ENCODE measurements around the gene CCDC171. TPM values are rescaled to one million over a fixed set of nuclear protein-coding genes. Genes with fewer than 3 reads are reported as not detected.
A peak's percentile ranks its signal among the peaks of the same experiment; 100 is the strongest.
"Not testable (repeated sequence)": the region's sequence is repeated elsewhere in the genome, so short reads cannot be mapped to it uniquely, and the experiment has no call there.

CCDC171 gene
- total RNA-seq, 1 experiment from 2014 or later, result 1.6 TPM

DNA sequence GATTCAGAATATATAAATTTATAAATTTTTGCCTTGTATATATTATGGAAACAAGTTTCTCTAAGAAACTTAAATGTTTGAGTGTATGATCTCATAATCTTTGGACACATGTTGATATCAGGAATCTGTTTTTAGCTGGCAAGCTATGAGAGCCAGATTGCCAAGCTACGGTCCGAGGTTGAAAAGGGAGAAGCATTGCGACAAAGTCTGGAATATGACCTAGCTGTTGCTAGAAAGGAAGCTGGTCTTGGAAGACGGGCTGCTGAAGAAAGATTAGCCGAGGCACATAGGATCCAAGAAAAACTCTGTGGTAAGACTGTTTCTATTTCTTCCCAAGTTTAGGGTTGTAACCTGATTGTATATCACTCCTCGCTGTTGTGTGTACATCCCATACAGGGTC lies 25.9 kb downstream of the CCDC171 start:
- Histone ChIP-seq H3K4me3 (ENCODE audit: low read depth, low read length) (no peak overlapping the region), H3K36me3 (ENCODE audit: control insufficient read depth, insufficient read depth, low read length) (no peaks in the 10 kb centered on the region), H3K4me1 (no peaks in the 10 kb centered on the region), H3K27me3 (replicated peaks; ENCODE audit: control insufficient read depth, insufficient read depth, low read length) (no peaks in the 10 kb centered on the region), H3K9me3 (no peaks in the 10 kb centered on the region)
- H3K27ac Mint-ChIP-seq (ENCODE audit: unreplicated experiment), result no peak overlapping the region
- TF ChIP-seq, protein P1, sequence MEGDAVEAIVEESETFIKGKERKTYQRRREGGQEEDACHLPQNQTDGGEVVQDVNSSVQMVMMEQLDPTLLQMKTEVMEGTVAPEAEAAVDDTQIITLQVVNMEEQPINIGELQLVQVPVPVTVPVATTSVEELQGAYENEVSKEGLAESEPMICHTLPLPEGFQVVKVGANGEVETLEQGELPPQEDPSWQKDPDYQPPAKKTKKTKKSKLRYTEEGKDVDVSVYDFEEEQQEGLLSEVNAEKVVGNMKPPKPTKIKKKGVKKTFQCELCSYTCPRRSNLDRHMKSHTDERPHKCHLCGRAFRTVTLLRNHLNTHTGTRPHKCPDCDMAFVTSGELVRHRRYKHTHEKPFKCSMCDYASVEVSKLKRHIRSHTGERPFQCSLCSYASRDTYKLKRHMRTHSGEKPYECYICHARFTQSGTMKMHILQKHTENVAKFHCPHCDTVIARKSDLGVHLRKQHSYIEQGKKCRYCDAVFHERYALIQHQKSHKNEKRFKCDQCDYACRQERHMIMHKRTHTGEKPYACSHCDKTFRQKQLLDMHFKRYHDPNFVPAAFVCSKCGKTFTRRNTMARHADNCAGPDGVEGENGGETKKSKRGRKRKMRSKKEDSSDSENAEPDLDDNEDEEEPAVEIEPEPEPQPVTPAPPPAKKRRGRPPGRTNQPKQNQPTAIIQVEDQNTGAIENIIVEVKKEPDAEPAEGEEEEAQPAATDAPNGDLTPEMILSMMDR (IDR thresholded peaks at IDR 0.05; ENCODE audit: insufficient read depth in 1 of 2, low read depth in 1 of 2, low read length in 1 of 2, severe bottlenecking in 1 of 2, unreplicated experiment in 1 of 2), result no peak
- no peaks in the 10 kb centered on the region for H3K9me3 Mint-ChIP-seq (ENCODE audit: unreplicated experiment)
- DNase-seq, result no peak
- peaks cover 5% of the 10 kb centered on the region for H3K36me3 Mint-ChIP-seq (ENCODE audit: insufficient read depth, unreplicated experiment)
- no TSS peak for BruUV-seq (replicated peaks)
- POLR2A ChIA-PET, result no interaction called here
- intact Hi-C loops (cut with micrococcal nuclease; ENCODE audit: unreplicated experiment), result no loop called here
- H3K4me1 Mint-ChIP-seq (ENCODE audit: low read depth, unreplicated experiment), result no peaks in the 10 kb centered on the region
- CTCF ChIA-PET, result no interaction called here
- H3K27me3 Mint-ChIP-seq (ENCODE audit: insufficient read depth, unreplicated experiment), result no peaks in the 10 kb centered on the region
- no peak overlapping the region for H3K4me3 Mint-ChIP-seq (ENCODE audit: unreplicated experiment)

DNA sequence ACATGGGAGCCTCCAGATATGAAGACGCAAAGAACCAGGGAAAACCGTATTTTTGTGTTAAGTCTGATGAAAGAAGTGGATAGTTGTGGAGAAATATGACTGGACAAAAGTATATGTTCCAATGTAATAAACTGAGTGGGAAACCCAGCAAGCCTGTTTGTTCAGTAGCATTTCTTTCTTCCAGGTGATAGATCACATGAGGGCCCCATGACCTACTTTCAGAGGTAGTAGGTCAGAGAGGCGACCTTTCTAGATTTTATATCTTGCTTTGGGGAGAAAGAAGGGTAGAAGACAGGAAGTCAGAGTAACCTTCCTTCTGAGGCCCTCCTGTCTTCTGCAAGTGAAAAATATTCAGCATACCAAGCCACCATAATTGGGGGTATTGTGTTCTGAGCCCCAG lies 31.5 kb downstream of the CCDC171 start:
- H3K9me3 Mint-ChIP-seq (ENCODE audit: unreplicated experiment), result no peaks in the 10 kb centered on the region
- H3K4me1 Mint-ChIP-seq (ENCODE audit: low read depth, unreplicated experiment), result no peaks in the 10 kb centered on the region
- no peak overlapping the region for H3K27ac Mint-ChIP-seq (ENCODE audit: unreplicated experiment)
- no peak overlapping the region for H3K4me3 Mint-ChIP-seq (ENCODE audit: unreplicated experiment)
- ChIA-PET CTCF (no interaction called here), POLR2A (no interaction called here)
- H3K36me3 ChIP-seq (ENCODE audit: control insufficient read depth, insufficient read depth, low read length), result no peaks in the 10 kb centered on the region
- no peaks in the 10 kb centered on the region for H3K4me1 ChIP-seq
- TF ChIP-seq, protein P1 (IDR thresholded peaks at IDR 0.05; ENCODE audit: insufficient read depth in 1 of 2, low read depth in 1 of 2, low read length in 1 of 2, severe bottlenecking in 1 of 2, unreplicated experiment in 1 of 2), result no peak
- peak in 1 of 2 experiments; percentile 2 for DNase-seq
- intact Hi-C loops (cut with micrococcal nuclease; ENCODE audit: unreplicated experiment), result no loop called here
- H3K36me3 Mint-ChIP-seq (ENCODE audit: insufficient read depth, unreplicated experiment), result peaks cover 5% of the 10 kb centered on the region
- H3K27me3 ChIP-seq (replicated peaks; ENCODE audit: control insufficient read depth, insufficient read depth, low read length), result no peaks in the 10 kb centered on the region
- no peaks in the 10 kb centered on the region for H3K9me3 ChIP-seq
- no peaks in the 10 kb centered on the region for H3K27me3 Mint-ChIP-seq (ENCODE audit: insufficient read depth, unreplicated experiment)
- H3K4me3 ChIP-seq (ENCODE audit: low read depth, low read length), result no peak overlapping the region
- BruUV-seq (replicated peaks), result no TSS peak

DNA sequence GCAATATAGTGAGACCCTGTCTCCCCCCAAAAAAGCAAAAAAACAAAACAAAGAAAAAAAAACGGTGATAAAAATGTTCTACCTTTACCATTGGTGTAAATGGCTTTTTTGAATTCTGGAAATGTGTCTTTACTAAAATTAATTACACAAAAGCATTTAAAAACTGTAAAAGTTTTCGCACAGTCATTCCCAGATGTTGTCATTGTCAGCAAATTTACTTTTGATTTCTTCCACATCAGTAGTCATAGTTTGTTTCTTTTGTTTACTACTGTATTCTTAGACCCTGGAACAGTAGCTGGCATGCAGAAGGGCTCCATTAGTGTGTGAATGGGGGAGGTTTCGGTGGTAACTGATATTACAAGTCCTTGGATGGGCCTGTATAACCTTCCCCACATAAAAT lies 39.5 kb downstream of the CCDC171 start:
- Histone ChIP-seq H3K4me3 (ENCODE audit: low read depth, low read length) (no peak overlapping the region), H3K4me1 (no peaks in the 10 kb centered on the region), H3K9me3 (no peaks in the 10 kb centered on the region), H3K36me3 (ENCODE audit: control insufficient read depth, insufficient read depth, low read length) (no peaks in the 10 kb centered on the region), H3K27me3 (replicated peaks; ENCODE audit: control insufficient read depth, insufficient read depth, low read length) (no peaks in the 10 kb centered on the region)
- no peak overlapping the region for H3K4me3 Mint-ChIP-seq (ENCODE audit: unreplicated experiment)
- ChIA-PET CTCF (no interaction called here), POLR2A (no interaction called here)
- BruUV-seq (replicated peaks), result no TSS peak
- H3K27me3 Mint-ChIP-seq (ENCODE audit: insufficient read depth, unreplicated experiment), result no peaks in the 10 kb centered on the region
- intact Hi-C loops (cut with micrococcal nuclease; ENCODE audit: unreplicated experiment), result no loop called here
- no peaks in the 10 kb centered on the region for H3K36me3 Mint-ChIP-seq (ENCODE audit: insufficient read depth, unreplicated experiment)
- no peak for DNase-seq
- no peaks in the 10 kb centered on the region for H3K9me3 Mint-ChIP-seq (ENCODE audit: unreplicated experiment)
- no peak overlapping the region for H3K27ac Mint-ChIP-seq (ENCODE audit: unreplicated experiment)
- H3K4me1 Mint-ChIP-seq (ENCODE audit: low read depth, unreplicated experiment), result no peaks in the 10 kb centered on the region
- TF ChIP-seq, protein P1 (IDR thresholded peaks at IDR 0.05; ENCODE audit: insufficient read depth in 1 of 2, low read depth in 1 of 2, low read length in 1 of 2, severe bottlenecking in 1 of 2, unreplicated experiment in 1 of 2), result no peak

DNA sequence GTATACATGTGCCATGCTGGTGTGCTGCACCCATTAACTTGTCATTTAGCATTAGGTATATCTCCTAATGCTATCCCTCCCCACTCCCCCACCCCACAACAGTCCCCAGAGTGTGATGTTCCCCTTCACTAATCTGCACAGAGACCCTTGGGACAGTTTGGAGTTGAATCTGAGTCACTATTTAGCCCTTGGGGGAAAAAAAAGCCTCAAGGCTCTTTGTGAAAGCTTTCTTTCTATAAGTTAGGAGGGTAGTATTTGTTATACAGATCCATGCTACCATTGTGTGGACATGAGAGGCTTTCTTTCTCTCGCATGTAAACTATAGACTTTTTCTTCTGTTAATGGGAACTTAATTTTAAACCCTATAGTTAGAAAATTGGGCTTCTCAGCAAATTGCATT lies 40.1 kb downstream of the CCDC171 start:
- H3K4me1 ChIP-seq; CTCF ChIA-PET; H3K36me3 ChIP-seq (ENCODE audit: control insufficient read depth, insufficient read depth, low read length); H3K27me3 Mint-ChIP-seq (ENCODE audit: insufficient read depth, unreplicated experiment); H3K27me3 ChIP-seq (replicated peaks; ENCODE audit: control insufficient read depth, insufficient read depth, low read length); BruUV-seq (replicated peaks); DNase-seq; H3K4me3 ChIP-seq (ENCODE audit: low read depth, low read length); POLR2A ChIA-PET; H3K4me1 Mint-ChIP-seq (ENCODE audit: low read depth, unreplicated experiment); H3K9me3 Mint-ChIP-seq (ENCODE audit: unreplicated experiment); H3K4me3 Mint-ChIP-seq (ENCODE audit: unreplicated experiment); H3K9me3 ChIP-seq; intact Hi-C loops (cut with micrococcal nuclease; ENCODE audit: unreplicated experiment); H3K27ac Mint-ChIP-seq (ENCODE audit: unreplicated experiment); H3K36me3 Mint-ChIP-seq (ENCODE audit: insufficient read depth, unreplicated experiment): not testable (repeated sequence)

DNA sequence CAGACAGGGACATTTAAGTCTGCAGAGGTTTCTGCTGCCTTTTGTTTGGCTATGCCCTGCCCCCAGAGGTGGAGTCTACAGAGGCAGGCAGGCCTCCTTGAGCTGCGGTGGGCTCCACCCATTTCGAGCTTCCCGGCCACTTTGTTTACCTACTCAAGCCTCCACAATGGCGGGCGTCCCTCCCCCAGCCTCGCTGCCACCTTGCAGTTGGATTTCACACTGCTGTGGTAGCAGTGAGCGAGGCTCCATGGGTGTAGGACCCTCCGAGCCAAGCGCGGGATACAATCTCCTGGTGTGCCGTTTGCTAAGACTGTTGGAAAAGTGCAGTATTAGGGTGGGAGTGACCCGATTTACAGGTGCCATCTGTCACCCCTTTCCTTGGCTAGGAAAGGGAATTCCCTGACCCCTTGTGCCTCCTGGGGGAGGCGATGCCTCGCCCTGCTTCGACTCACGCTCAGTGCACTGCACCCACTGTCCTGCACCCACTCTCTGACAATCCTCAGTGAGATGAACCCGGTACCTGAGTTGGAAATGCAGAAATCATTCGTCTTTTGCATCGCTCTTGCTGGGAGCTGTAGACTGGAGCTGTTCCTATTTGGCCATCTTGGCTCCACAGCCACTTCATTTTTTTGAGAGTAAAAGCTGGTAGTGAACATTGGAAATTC lies 48.0 kb downstream of the CCDC171 start:
- POLR2A ChIA-PET, result not testable (repeated sequence)

More for the DNA sequence above, 48.0 kb downstream of the CCDC171 start:
- H3K27ac Mint-ChIP-seq (ENCODE audit: unreplicated experiment); H3K36me3 Mint-ChIP-seq (ENCODE audit: insufficient read depth, unreplicated experiment); DNase-seq; H3K27me3 Mint-ChIP-seq (ENCODE audit: insufficient read depth, unreplicated experiment); H3K4me1 Mint-ChIP-seq (ENCODE audit: low read depth, unreplicated experiment); intact Hi-C loops (cut with micrococcal nuclease; ENCODE audit: unreplicated experiment); BruUV-seq (replicated peaks); H3K27me3 ChIP-seq (replicated peaks; ENCODE audit: control insufficient read depth, insufficient read depth, low read length); H3K4me3 Mint-ChIP-seq (ENCODE audit: unreplicated experiment); H3K36me3 ChIP-seq (ENCODE audit: control insufficient read depth, insufficient read depth, low read length); H3K4me1 ChIP-seq; H3K4me3 ChIP-seq (ENCODE audit: low read depth, low read length); H3K9me3 ChIP-seq: not testable (repeated sequence)
- CTCF ChIA-PET, result interaction anchor here (0.7 kb wide), 1 partner anchor 706 kb away, joined by 3 read pairs; no protein-coding TSS in a partner anchor
- H3K9me3 Mint-ChIP-seq (ENCODE audit: unreplicated experiment), result peaks cover 22% of the 10 kb centered on the region
